Tibial nerve (tissue), 4 donors: ENCODE results near the gene ABHD1. TPM values are rescaled to one million over a fixed set of nuclear protein-coding genes. Genes with fewer than 3 reads are reported as not detected.

Experiments used
- DNase-seq, 2 donors: peaks; one replicate each; pipeline ENCODE4 v3.0.0-alpha.2; 2019; ENCODE audit warnings: low spot score in 2 of 2
- H3K27ac ChIP-seq, 4 donors: fragments of 200-600 bp; sonication (generic) in 3 of 4; one replicate each; pipeline ENCODE4 v1.5.1; 2017 to 2019; ENCODE audit warnings: mild to moderate bottlenecking in 1 of 4
- H3K27me3 ChIP-seq, 2 donors: fragments of 200-600 bp; sonication (generic) in 1 of 2; one replicate each; pipeline versions ENCODE4 v1.5.1 to v1.6.0; 2017 to 2019
- H3K36me3 ChIP-seq, 3 donors: fragments of 200-600 bp; sonication (generic); one replicate each; pipeline ENCODE4 v1.5.1; 2018 to 2019
- H3K4me1 ChIP-seq, 4 donors: fragments of 200-600 bp; sonication (generic) in 3 of 4; one replicate each; pipeline ENCODE4 v1.5.1; 2017 to 2019
- H3K4me3 ChIP-seq, 4 donors: fragments of 200-600 bp; sonication (generic) in 3 of 4; one replicate each; pipeline ENCODE4 v1.5.1; 2017 to 2019; ENCODE audit warnings: mild to moderate bottlenecking in 1 of 4, moderate library complexity in 1 of 4
- H3K9me3 ChIP-seq, 4 donors: fragments of 200-600 bp; sonication (generic) in 3 of 4; one replicate each; pipeline ENCODE4 v1.5.1; 2017 to 2019
- CTCF ChIP-seq, 5 experiments: fragments of 200-600 bp in 3 of 5; fragments of 450-650 bp in 2 of 5; sonication (generic) in 3 of 5; IDR thresholded peaks; one replicate each; pipeline ENCODE4 v1.5.1; 2016 to 2019; ENCODE audit warnings: antibody characterized with exemption in 5 of 5, mild to moderate bottlenecking in 3 of 5, moderate library complexity in 2 of 5
- EP300 ChIP-seq, 2 donors: sonication (generic); formaldehyde crosslinking; IDR thresholded peaks; one replicate each; pipeline ENCODE4 v1.6.1; 2017; ENCODE audit warnings: antibody characterized with exemption in 2 of 2, mild to moderate bottlenecking in 1 of 2
- POLR2A ChIP-seq, 2 donors: fragments of 450-650 bp; IDR thresholded peaks; one replicate each; pipeline ENCODE4 v1.6.1; 2017; ENCODE audit warnings: antibody characterized with exemption in 2 of 2, mild to moderate bottlenecking in 2 of 2, moderate library complexity in 2 of 2
- WGBS, 2 donors: methylation state at CpG; one replicate each; pipeline ENCODE4 v1.1.5; 2018; 5-methylcytosine and 5-hydroxymethylcytosine counted together
- total RNA-seq, 4 donors: library from RNA; depleted of rRNA; stranded (reverse); fragments of >200 nt; gene quantifications; one replicate each; pipeline ENCODE4 v1.1.0, GENCODE V29; 2016

The ABHD1 gene
- total RNA-seq, 4 donors from 2014 or later: 0.42 to 0.78 (median 0.44) TPM; not detected in 1

GRCh38 chr2:27125104-27125503 lies 1.5 kb downstream of the ABHD1 start:
- 59 to 72% methylated on average over 3 of the region's 3 CpGs for WGBS, 2 donors
- TF ChIP-seq EP300 (IDR thresholded peaks at IDR 0.05) (no peak), POLR2A (IDR thresholded peaks at IDR 0.05) (no peak), CTCF (IDR thresholded peaks at IDR 0.05) (no peak)
- H3K9me3 ChIP-seq: no peaks in the 10 kb centered on the region

GRCh38 chr2:27126252-27126710 lies 2.7 kb downstream of the ABHD1 start:
- peaks cover 0 to 24% (median 5%) of the 10 kb centered on the region in 3 donors for H3K36me3 ChIP-seq
- 61 to 67% methylated on average over 5 of the region's 5 CpGs for WGBS, 2 donors
- TF ChIP-seq POLR2A (IDR thresholded peaks at IDR 0.05): no peak
- no peak for TF ChIP-seq EP300 (IDR thresholded peaks at IDR 0.05)
- TF ChIP-seq CTCF (IDR thresholded peaks at IDR 0.05): no peak
- DNase-seq: no peak
- no peak overlapping the region for H3K27ac ChIP-seq
- H3K9me3 ChIP-seq: no peaks in the 10 kb centered on the region
- H3K4me1 ChIP-seq: peaks cover 0 to 15% (median 6%) of the 10 kb centered on the region in 4 donors
- H3K27me3 ChIP-seq: no peaks in the 10 kb centered on the region
- no peak overlapping the region for H3K4me3 ChIP-seq

More at GRCh38 chr2:27125104-27125503, 1.5 kb downstream of the ABHD1 start:
- Histone ChIP-seq H3K4me1 (peaks cover 0 to 15% (median 6%) of the 10 kb centered on the region in 4 donors), H3K4me3 (no peak overlapping the region), H3K27ac (no peak overlapping the region), H3K36me3 (peaks cover 0 to 12% (median 0%) of the 10 kb centered on the region in 3 donors), H3K27me3 (no peaks in the 10 kb centered on the region)
- no peak for DNase-seq

DNA sequence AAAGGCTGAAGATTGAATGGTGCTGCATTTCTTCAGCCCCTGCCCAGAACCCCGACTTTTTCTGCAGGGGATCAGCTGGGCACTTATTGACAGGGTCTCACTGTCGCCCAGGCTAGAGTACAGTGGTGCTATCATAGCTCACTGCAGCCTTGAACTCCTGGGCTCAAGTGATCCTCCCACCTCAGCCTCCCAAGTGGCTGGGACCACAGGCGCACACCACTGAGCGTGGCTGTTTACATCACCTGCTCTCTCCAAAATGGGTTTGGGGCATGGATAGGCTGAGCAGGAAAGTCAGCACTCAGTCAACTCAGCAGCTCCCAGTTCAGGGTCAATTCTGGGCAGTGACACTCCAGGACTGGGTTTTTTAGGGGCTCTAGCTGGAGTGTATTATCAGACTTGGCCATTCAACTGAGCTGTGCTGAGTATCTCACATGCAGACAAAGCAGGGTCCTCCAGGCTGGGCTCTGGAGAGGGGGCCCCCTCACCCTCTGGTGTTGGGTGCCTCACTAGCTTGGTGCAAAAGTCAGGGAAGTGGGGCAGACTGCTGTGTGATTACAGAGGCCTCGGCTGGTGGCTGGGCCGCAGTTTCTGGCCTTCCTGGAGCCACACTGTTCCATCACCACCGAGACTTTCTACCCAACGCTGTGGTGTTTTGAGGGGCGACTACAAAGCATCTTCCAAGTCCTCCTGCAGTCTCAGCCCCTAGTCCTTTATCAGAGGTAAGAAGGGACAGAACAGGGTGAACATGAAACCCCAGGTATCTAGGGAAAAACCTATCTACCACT lies 4.5 kb downstream of the ABHD1 start:
- peaks cover 0 to 22% (median 8%) of the 10 kb centered on the region in 4 donors for H3K4me1 ChIP-seq
- no peak for TF ChIP-seq CTCF (IDR thresholded peaks at IDR 0.05)
- no peak for TF ChIP-seq EP300 (IDR thresholded peaks at IDR 0.05)
- TF ChIP-seq POLR2A (IDR thresholded peaks at IDR 0.05): no peak
- no peak overlapping the region for H3K4me3 ChIP-seq
- no peak for DNase-seq
- peaks cover 0 to 39% (median 9%) of the 10 kb centered on the region in 3 donors for H3K36me3 ChIP-seq
- H3K27me3 ChIP-seq: no peaks in the 10 kb centered on the region
- 80 to 91% methylated on average over 7 to 9 of the region's 9 CpGs for WGBS, 2 donors
- H3K27ac ChIP-seq: no peak overlapping the region
- H3K9me3 ChIP-seq: no peaks in the 10 kb centered on the region

DNA sequence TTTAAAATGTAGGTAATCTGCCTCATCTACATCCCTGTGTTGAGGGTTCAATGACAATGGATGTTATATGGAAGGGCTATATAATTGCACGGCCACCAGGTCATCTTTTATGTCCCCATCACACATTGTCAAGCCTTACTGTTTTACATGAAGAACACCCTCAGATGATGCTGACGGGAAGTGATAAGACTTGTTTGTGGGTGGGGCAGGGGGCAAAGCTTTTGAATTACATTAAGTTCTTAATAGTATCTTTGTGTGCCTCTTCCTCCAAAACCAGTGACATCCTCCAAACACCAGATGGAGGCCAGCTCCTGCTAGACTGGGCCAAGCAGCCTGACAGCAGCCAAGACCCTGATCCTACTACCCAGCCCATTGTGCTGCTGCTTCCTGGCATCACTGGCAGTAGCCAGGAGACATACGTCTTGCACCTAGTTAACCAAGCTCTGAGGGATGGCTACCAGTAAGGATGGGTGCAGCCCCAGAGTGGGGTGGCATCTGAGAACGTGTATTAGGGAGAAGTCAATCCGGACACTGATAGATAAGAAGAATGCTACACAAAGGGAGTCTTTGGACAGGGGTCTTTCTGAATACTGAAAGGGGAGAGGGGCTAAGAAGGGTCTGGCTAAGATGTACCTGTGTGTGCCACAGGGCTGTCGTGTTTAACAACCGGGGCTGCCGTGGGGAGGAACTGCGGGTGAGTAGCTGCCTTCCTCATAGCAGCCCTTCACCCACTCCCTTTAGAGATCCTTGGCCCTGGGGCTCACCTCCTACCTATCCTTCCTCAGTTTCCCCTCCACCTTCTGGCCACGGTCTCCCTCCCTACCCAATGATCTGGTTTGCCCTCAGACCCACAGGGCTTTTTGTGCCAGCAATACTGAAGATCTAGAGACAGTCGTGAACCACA lies 5.3 kb downstream of the ABHD1 start:
- no peaks in the 10 kb centered on the region for H3K9me3 ChIP-seq
- H3K4me1 ChIP-seq: peaks cover 0 to 22% (median 12%) of the 10 kb centered on the region in 4 donors
- no peak overlapping the region for H3K27ac ChIP-seq
- H3K27me3 ChIP-seq: no peaks in the 10 kb centered on the region
- WGBS, 2 donors: 74 to 77% methylated on average over 11 of the region's 11 CpGs
- no peak for TF ChIP-seq POLR2A (IDR thresholded peaks at IDR 0.05)
- TF ChIP-seq CTCF (IDR thresholded peaks at IDR 0.05): no peak
- TF ChIP-seq EP300 (IDR thresholded peaks at IDR 0.05): no peak
- no peak overlapping the region for H3K4me3 ChIP-seq
- H3K36me3 ChIP-seq: peaks cover 0 to 39% (median 9%) of the 10 kb centered on the region in 3 donors
- DNase-seq: no peak
